NB4 (cell line): ENCODE results near the gene PRX.
"Not testable (repeated sequence)": the region's sequence is repeated elsewhere in the genome, so short reads cannot be mapped to it uniquely, and the experiment has no call there.

Source experiments
- DNase-seq: peaks from one replicate; pipeline ENCODE4 v3.0.0; 2010; ENCODE audit warnings: low read depth
- H3K4me3 ChIP-seq: one replicate; pipeline ENCODE4 v1.5.1; 2011; ENCODE audit warnings: mild to moderate bottlenecking, low read depth, low read length, moderate library complexity
- MAX ChIP-seq: IDR thresholded peaks from 2 replicates; pipeline ENCODE4 v1.6.1; 2011; ENCODE audit warnings: low read depth, low read length
- MYC ChIP-seq: IDR thresholded peaks from 2 replicates; pipeline ENCODE4 v1.6.1; 2011; ENCODE audit warnings: low read depth, low read length
- POLR2A ChIP-seq: IDR thresholded peaks from 2 replicates; pipeline ENCODE4 v1.6.1; 2011; ENCODE audit warnings: mild to moderate bottlenecking; ENCODE audit not compliant: insufficient read length; ENCODE audit errors: extremely low read depth
- TF ChIP-seq, protein P1 (sequence below): IDR thresholded peaks from one replicate; pipeline ENCODE4 v1.5.1; 2012; ENCODE audit warnings: low read depth, low read length

PRX gene

DNA sequence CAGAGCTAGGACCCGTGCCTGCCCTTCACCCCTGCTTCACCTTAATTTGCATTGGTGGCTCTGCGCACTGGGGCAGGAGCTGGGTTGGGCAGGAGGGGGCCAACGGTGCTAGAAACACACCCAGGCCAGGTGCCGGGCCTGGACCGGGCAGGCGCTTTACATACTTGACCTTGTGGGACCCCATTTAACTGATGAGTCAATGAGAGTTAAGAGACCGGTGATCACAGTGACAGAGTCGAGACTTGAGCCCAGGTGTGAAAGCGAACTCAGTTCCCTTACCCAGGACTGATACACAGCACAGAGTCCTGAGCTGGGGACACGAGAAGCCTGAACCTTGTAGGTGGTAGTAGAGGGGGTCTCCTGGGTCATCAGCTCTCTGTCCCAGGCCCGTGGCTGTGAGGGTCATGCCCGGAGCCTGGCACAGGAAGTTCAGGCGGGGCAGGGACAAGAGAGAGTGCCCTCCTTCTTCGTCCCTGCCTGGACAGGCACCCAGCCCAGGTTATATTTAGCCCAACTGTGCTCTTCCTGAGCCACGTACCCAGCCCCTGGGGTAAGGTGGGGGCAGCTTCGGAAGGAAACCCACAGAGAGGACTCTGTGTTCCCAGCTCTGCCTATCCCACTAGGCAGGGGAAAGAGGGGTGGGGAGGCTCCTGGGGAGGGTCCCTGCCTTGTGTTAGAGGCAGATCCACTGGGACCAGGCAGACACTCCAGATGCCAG, 1.9 kb downstream of the PRX start:
- DNase-seq: no peak
- TF ChIP-seq MYC: no peak
- TF ChIP-seq, protein P1, sequence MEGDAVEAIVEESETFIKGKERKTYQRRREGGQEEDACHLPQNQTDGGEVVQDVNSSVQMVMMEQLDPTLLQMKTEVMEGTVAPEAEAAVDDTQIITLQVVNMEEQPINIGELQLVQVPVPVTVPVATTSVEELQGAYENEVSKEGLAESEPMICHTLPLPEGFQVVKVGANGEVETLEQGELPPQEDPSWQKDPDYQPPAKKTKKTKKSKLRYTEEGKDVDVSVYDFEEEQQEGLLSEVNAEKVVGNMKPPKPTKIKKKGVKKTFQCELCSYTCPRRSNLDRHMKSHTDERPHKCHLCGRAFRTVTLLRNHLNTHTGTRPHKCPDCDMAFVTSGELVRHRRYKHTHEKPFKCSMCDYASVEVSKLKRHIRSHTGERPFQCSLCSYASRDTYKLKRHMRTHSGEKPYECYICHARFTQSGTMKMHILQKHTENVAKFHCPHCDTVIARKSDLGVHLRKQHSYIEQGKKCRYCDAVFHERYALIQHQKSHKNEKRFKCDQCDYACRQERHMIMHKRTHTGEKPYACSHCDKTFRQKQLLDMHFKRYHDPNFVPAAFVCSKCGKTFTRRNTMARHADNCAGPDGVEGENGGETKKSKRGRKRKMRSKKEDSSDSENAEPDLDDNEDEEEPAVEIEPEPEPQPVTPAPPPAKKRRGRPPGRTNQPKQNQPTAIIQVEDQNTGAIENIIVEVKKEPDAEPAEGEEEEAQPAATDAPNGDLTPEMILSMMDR: no peak
- no peak for TF ChIP-seq POLR2A
- TF ChIP-seq MAX: no peak
- no peak overlapping the region for H3K4me3 ChIP-seq

DNA sequence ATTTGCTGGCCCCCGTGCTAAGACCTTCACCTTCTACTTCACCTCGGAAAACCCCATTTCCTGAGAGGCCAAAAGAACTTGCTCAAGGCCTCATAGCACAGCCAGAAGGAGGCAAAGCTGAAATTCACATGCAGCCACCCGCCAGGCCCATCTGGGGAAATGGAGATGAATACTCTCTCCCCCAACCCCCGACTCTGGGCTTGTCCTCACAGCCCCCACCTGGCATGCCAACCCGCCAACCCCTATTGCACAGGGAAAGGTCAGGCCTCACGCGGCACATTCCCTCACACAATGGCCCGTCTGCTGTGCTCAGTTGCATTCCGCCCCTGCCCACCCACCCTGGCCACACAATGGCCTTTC, 3.2 kb downstream of the PRX start:
- no peak for TF ChIP-seq POLR2A
- no peak overlapping the region for H3K4me3 ChIP-seq
- no peak for DNase-seq

DNA sequence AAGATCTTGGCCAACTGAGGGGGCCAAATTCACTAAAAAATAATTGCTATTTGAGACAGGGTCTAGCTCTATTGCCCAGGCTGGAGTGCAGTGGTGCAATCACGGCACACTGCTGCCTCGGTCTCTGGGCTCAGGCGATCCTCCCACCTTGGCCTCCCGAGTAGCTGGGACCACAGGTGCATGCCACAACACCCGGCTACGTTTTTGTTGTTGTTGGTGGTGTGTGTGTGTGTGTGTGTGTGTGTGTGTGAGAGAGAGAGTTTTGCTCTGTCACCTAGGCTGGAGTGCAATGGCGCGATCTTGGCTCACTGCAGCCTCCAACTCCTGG, 4.6 kb downstream of the PRX start:
- not testable (repeated sequence) for H3K4me3 ChIP-seq, DNase-seq

- no peak overlapping the region for H3K4me3 ChIP-seq
- peak; percentile 23 for DNase-seq
- TF ChIP-seq, protein P1: no peak
- TF ChIP-seq POLR2A: no peak
- TF ChIP-seq MAX: no peak
- TF ChIP-seq MYC: no peak
Measured at GRCh38 chr19:40407714-40408597, 5.2 kb downstream of the PRX start.

GRCh38 chr19:40403262-40403984, 9.8 kb downstream of the PRX start:
- TF ChIP-seq, protein P1: no peak
- TF ChIP-seq POLR2A (no peak), MYC (no peak), MAX (no peak)
- peak; percentile 87 for DNase-seq
- H3K4me3 ChIP-seq: no peak overlapping the region

DNA sequence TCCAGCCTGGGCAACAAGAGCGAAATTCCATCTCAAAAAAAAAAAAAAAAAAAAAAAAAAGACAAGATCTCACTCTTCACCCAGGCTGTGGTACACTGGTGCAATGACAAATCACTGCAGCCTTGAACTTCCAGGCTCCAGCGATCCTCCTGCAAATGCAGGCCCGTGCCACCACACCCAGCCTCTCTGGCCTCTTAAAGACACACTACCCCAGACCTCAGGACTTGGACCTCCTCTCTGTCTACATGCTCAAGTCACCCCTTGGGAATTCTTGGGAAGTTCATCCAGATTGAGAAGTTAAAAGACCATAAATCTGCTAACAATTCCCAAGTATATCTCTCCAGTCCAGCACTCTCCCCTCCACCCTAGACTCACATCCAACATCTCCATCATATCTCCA, 12.6 kb downstream of the PRX start:
- DNase-seq: no peak
- no peak overlapping the region for H3K4me3 ChIP-seq
- TF ChIP-seq, protein P1: no peak
- TF ChIP-seq MYC: no peak
- no peak for TF ChIP-seq POLR2A
- TF ChIP-seq MAX: no peak
